Ramos (cell line): Measurements from ENCODE around the gene TMEM225B.
"Not testable (repeated sequence)": the region's sequence is repeated elsewhere in the genome, so short reads cannot be mapped to it uniquely, and the experiment has no call there.

Source experiments
- in situ Hi-C: fragments of 300-500 bp; cut with MboI; formaldehyde crosslinking; loops from one replicate; pipeline ENCODE4 v1.14.3; 2022; ENCODE audit warnings: low sequenced_read_pairs; ENCODE audit not compliant: unreplicated experiment

Gene TMEM225B

DNA sequence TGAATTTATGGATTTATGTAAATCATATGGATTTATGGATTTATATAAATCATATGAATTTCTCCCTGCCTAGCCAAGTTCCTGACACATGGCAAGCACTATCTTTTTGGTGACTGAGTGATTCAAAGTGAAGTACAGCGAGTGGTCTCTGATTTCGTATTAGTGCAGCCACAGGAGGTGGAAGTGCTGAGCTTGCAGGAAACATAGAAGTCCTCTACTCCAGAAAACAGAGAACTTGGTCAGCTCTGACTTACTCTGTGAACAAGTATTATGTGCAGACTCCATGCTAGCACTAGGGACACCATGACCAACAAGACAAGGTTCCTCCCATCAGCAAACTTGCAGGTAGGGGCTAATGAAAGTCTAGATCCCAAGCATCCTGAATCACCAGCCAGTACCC, 53.2 kb downstream of the TMEM225B start:
- in situ Hi-C loops, result no loop called here

DNA sequence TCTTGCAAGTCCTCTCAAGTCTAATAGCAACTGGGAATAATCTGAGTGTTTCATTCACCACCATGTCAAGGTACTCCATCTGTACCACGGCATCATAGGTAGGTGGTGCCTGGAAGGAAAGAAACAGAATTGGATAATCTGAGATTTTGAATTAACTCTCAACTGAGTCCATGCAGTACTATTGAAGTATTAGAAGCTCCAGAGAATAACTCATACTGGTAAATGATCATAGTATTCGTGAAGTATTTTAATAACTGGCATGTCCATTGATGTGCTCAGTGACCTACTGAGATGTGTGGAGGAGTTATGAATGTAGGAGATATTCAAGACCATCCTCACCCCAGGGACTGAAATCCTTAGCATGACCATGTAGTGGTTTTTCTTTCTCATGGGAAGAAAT, 54.6 kb downstream of the TMEM225B start:
- in situ Hi-C loops, result no loop called here

DNA sequence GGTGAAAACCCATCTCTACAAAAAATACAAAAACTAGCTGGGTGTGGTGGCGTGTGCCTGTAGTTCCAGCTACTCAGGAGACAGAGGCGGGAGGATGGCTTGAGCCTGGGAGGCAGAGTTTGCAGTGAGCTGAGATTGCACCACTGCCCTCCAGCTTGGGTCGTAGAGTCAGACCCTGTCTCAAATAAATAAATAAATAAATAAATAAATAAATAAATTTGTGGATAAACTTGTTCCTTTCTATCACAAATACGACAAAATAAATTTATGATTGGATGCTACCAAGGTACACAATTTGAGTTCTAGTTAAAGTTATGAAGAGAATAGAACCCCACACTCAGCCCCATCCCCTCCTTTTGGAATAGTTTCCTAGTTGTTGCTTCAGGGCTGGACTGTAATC, 55.2 kb downstream of the TMEM225B start:
- in situ Hi-C loops, result not testable (repeated sequence)

DNA sequence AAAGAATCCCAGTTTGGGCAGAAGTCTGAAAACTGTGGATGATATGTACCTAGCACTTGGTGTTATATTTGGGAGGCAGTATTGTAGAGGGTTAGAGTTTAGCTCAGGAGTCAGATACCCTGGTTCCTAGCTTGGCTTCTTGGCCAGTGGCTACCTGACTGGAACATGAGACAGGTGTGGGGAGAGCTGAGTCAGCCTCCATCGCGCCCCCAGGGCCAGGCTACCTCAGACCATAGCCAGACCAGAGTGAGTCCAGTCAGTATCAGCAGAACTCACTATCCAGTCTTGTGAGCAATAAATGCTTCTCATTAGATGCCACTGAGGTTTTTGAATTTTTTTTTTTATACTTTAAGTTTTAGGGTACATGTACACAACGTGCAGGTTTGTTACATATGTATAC, 55.7 kb downstream of the TMEM225B start:
- in situ Hi-C loops, result no loop called here

DNA sequence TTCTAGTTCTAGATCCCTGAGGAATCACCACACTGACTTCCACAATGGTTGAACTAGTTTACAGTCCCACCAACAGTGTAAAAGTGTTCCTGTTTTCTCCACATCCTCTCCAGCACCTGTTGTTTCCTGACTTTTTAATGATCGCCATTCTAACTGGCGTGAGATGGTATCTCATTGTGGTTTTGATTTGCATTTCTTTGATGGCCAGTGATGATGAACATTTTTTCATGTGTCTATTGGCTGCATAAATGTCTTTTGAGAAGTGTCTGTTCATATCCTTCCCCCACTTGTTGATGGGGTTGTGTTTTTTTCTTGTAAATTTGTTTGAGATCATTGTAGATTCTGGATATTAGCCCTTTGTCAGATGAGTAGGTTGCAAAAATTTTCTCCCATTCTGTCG, 56.6 kb downstream of the TMEM225B start:
- in situ Hi-C loops, result not testable (repeated sequence)

DNA sequence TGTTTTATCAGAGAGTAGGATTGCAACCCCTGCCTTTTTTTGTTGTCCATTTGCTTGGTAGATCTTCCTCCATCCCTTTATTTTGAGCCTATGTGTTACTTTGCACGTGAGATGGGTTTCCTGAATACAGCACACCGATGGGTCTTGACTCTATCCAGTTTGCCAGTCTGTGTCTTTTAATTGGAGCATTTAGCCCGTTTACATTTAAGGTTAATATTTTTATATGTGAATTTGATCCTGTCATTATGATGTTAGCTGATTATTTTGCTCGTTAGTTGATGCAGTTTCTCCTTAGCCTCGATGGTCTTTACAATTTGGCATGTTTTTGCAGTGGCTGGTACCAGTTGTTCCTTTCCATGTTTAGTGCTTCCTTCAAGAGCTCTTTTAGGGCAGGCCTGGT, 59.8 kb downstream of the TMEM225B start:
- in situ Hi-C loops, result not testable (repeated sequence)
